ENCODE results near the gene RASIP1.
"Not testable (repeated sequence)": the region's sequence is repeated elsewhere in the genome, so short reads cannot be mapped to it uniquely, and the experiment has no call there.

The RASIP1 gene

GRCh38 chr19:48731452-48731851 lies 9.0 kb downstream of the RASIP1 start:
- DNase-seq: no peak

GRCh38 chr19:48728911-48729664 lies 11.3 kb downstream of the RASIP1 start:
- DNase-seq: no peak

- DNase-seq: no peak
Observed at GRCh38 chr19:48726556-48726955, 13.9 kb downstream of the RASIP1 start.

GRCh38 chr19:48724796-48725753 lies 15.3 kb downstream of the RASIP1 start:
- DNase-seq: peak in 1 of 2 experiments; percentile 46

- DNase-seq: no peak
Observed at GRCh38 chr19:48722196-48722708, 18.2 kb downstream of the RASIP1 start.

- peak; percentile 97 to 99 for DNase-seq
Observed at GRCh38 chr19:48720613-48721296, 19.7 kb downstream of the RASIP1 start.

GRCh38 chr19:48720251-48720612 lies 20.2 kb downstream of the RASIP1 start:
- no peak for DNase-seq

GRCh38 chr19:48719263-48720171 lies 20.9 kb downstream of the RASIP1 start, which contains the start of gene MAMSTR:
Gene MAMSTR (minus strand): TSS chr19:48719725. CDS start chr19:48719031, 694 bp downstream.
- DNase-seq: peak in 1 of 2 experiments; percentile 41

- DNase-seq: no peak
Observed at GRCh38 chr19:48718711-48719231, 21.6 kb downstream of the RASIP1 start.

GRCh38 chr19:48718106-48718505 lies 22.3 kb downstream of the RASIP1 start:
- not testable (repeated sequence) for DNase-seq

GRCh38 chr19:48716562-48717291 lies 23.7 kb downstream of the RASIP1 start:
- DNase-seq: peak; percentile 46 to 58

- DNase-seq: no peak
Observed at GRCh38 chr19:48715681-48716171, 24.7 kb downstream of the RASIP1 start.

GRCh38 chr19:48714759-48715675 lies 25.4 kb downstream of the RASIP1 start:
- DNase-seq: no peak

- peak; percentile 99 for DNase-seq
Observed at GRCh38 chr19:48713864-48714755, 26.3 kb downstream of the RASIP1 start.

GRCh38 chr19:48713041-48713863 lies 27.2 kb downstream of the RASIP1 start:
- no peak for DNase-seq

- no peak for DNase-seq
Observed at GRCh38 chr19:48711106-48711662, 29.2 kb downstream of the RASIP1 start.

GRCh38 chr19:48708471-48708870 lies 31.9 kb downstream of the RASIP1 start:
- DNase-seq: no peak

All from SHP77 (cell line).